Ishikawa (cell line): ENCODE measurements around the gene LTB4R2.

Experiments used
- CEBPB ChIP-seq: IDR thresholded peaks from 2 replicates; pipeline ENCODE4 v1.6.1; 2012
- CREB1 ChIP-seq: IDR thresholded peaks from 2 replicates; pipeline ENCODE4 v1.6.1; 2012; ENCODE audit warnings: low read depth
- EGR1 ChIP-seq: IDR thresholded peaks from 2 replicates; pipeline ENCODE4 v1.6.1; 2012
- EP300 ChIP-seq: IDR thresholded peaks from 2 replicates; pipeline ENCODE4 v1.6.1; 2012; ENCODE audit warnings: borderline replicate concordance
- FOXM1 ChIP-seq: IDR thresholded peaks from 2 replicates; pipeline ENCODE4 v1.6.1; 2012; ENCODE audit warnings: low read depth, borderline replicate concordance
- MAX ChIP-seq: IDR thresholded peaks from 2 replicates; pipeline ENCODE4 v1.6.1; 2012
- NFIC ChIP-seq: IDR thresholded peaks from 2 replicates; pipeline ENCODE4 v1.6.1; 2012
- RAD21 ChIP-seq: IDR thresholded peaks from 2 replicates; pipeline ENCODE4 v1.6.1; 2012; ENCODE audit warnings: low read depth
- REST ChIP-seq: IDR thresholded peaks from 2 replicates; pipeline ENCODE4 v1.6.1; 2012; ENCODE audit warnings: low read depth, mild to moderate bottlenecking
- TAF1 ChIP-seq: IDR thresholded peaks from 2 replicates; pipeline ENCODE4 v1.6.1; 2012; ENCODE audit warnings: low read depth, mild to moderate bottlenecking
- TCF12 ChIP-seq: IDR thresholded peaks from 2 replicates; pipeline ENCODE4 v1.6.1; 2012; ENCODE audit warnings: low read depth
- TEAD4 ChIP-seq: IDR thresholded peaks from 2 replicates; pipeline ENCODE4 v1.6.1; 2012
- USF1 ChIP-seq: IDR thresholded peaks from 2 replicates; pipeline ENCODE4 v1.6.1; 2012
- YY1 ChIP-seq: IDR thresholded peaks from 2 replicates; pipeline ENCODE4 v1.6.1; 2012; ENCODE audit warnings: low read depth
- ZBTB7A ChIP-seq: IDR thresholded peaks from 2 replicates; pipeline ENCODE4 v1.6.1; 2012; ENCODE audit warnings: low read depth

LTB4R2 gene

GRCh38 chr14:24337824-24338175, 27.9 kb downstream of the LTB4R2 start:
- TF ChIP-seq EP300, result no peak
- TF ChIP-seq FOXM1, result no peak
- no peak for TF ChIP-seq REST
- TF ChIP-seq USF1, result no peak
- no peak for TF ChIP-seq NFIC
- no peak for TF ChIP-seq EGR1
- TF ChIP-seq ZBTB7A, result no peak
- no peak for TF ChIP-seq MAX
- no peak for TF ChIP-seq YY1
- no peak for TF ChIP-seq RAD21
- no peak for TF ChIP-seq TCF12
- no peak for TF ChIP-seq CREB1
- TF ChIP-seq TEAD4, result no peak

GRCh38 chr14:24338843-24339242, 28.9 kb downstream of the LTB4R2 start:
- no peak for TF ChIP-seq YY1
- TF ChIP-seq EGR1, result no peak
- no peak for TF ChIP-seq EP300
- no peak for TF ChIP-seq TEAD4
- TF ChIP-seq FOXM1, result no peak
- no peak for TF ChIP-seq MAX
- TF ChIP-seq TCF12, result no peak
- TF ChIP-seq ZBTB7A, result no peak
- TF ChIP-seq USF1, result no peak
- no peak for TF ChIP-seq NFIC
- TF ChIP-seq REST, result no peak
- TF ChIP-seq CREB1, result no peak
- no peak for TF ChIP-seq CEBPB
- TF ChIP-seq TAF1, result no peak

- TF ChIP-seq EP300, result no peak
- no peak for TF ChIP-seq YY1
- TF ChIP-seq USF1, result no peak
- no peak for TF ChIP-seq FOXM1
- no peak for TF ChIP-seq MAX
- TF ChIP-seq CREB1, result no peak
- TF ChIP-seq EGR1, result no peak
- TF ChIP-seq REST, result no peak
- TF ChIP-seq ZBTB7A, result no peak
- TF ChIP-seq NFIC, result no peak
- TF ChIP-seq TEAD4, result no peak
- TF ChIP-seq RAD21, result no peak
- TF ChIP-seq TAF1, result no peak
- no peak for TF ChIP-seq TCF12
- TF ChIP-seq CEBPB, result no peak
These were observed 29.6 kb downstream of the LTB4R2 start, which contains the start of gene RIPK3 for GRCh38 chr14:24339284-24340151. RIPK3 (minus strand) TSS chr14:24339991; CDS start chr14:24339826, 165 bp downstream.

GRCh38 chr14:24340606-24341005, 30.7 kb downstream of the LTB4R2 start:
- no peak for TF ChIP-seq EGR1
- no peak for TF ChIP-seq RAD21
- TF ChIP-seq TEAD4, result no peak
- TF ChIP-seq FOXM1, result no peak
- TF ChIP-seq REST, result no peak
- no peak for TF ChIP-seq NFIC
- no peak for TF ChIP-seq CEBPB
